GM21737 (cell line): Measurements from ENCODE around the gene SRGAP1.
"Not testable (repeated sequence)": the region's sequence is repeated elsewhere in the genome, so short reads cannot be mapped to it uniquely, and the experiment has no call there.

Source experiments
- ATAC-seq: cut with Tn5 transposase; IDR thresholded peaks from one replicate; pipeline ENCODE4 v1.9.1; 2021; ENCODE audit warnings: mild to moderate bottlenecking, moderate library complexity; ENCODE audit not compliant: unreplicated experiment

The SRGAP1 gene

GRCh38 chr12:64139021-64139420 lies 294.5 kb downstream of the SRGAP1 start:
- no peak for ATAC-seq

GRCh38 chr12:64142382-64142781 lies 297.9 kb downstream of the SRGAP1 start:
- ATAC-seq = no peak

- no peak for ATAC-seq
Observed at GRCh38 chr12:64142784-64143183, 298.3 kb downstream of the SRGAP1 start.

- ATAC-seq = no peak
Observed at GRCh38 chr12:64145226-64145625, 300.7 kb downstream of the SRGAP1 start.

- no peak for ATAC-seq
Observed at GRCh38 chr12:64147011-64147631, 302.6 kb downstream of the SRGAP1 start.

GRCh38 chr12:64147875-64148274 lies 303.4 kb downstream of the SRGAP1 start:
- no peak for ATAC-seq

GRCh38 chr12:64154677-64155076 lies 310.2 kb downstream of the SRGAP1 start:
- no peak for ATAC-seq

GRCh38 chr12:64157110-64157509 lies 312.6 kb downstream of the SRGAP1 start:
- no peak for ATAC-seq

GRCh38 chr12:64160021-64160710 lies 315.7 kb downstream of the SRGAP1 start:
- ATAC-seq = no peak

- no peak for ATAC-seq
Observed at GRCh38 chr12:64160711-64161060, 316.2 kb downstream of the SRGAP1 start.

- ATAC-seq = not testable (repeated sequence)
Observed at GRCh38 chr12:64166606-64167005, 322.1 kb downstream of the SRGAP1 start.

GRCh38 chr12:64167041-64167440 lies 322.5 kb downstream of the SRGAP1 start:
- not testable (repeated sequence) for ATAC-seq

GRCh38 chr12:64170024-64170423 lies 325.5 kb downstream of the SRGAP1 start:
- no peak for ATAC-seq

- no peak for ATAC-seq
Observed at GRCh38 chr12:64170730-64171129, 326.2 kb downstream of the SRGAP1 start.

GRCh38 chr12:64171715-64172114 lies 327.2 kb downstream of the SRGAP1 start:
- ATAC-seq = no peak

GRCh38 chr12:64172143-64172970 lies 327.9 kb downstream of the SRGAP1 start:
- no peak for ATAC-seq

GRCh38 chr12:64173456-64173855 lies 329.0 kb downstream of the SRGAP1 start:
- no peak for ATAC-seq

- no peak for ATAC-seq
Observed at GRCh38 chr12:64175254-64175945, 330.9 kb downstream of the SRGAP1 start.

- ATAC-seq = no peak
Observed at GRCh38 chr12:64177001-64177400, 332.5 kb downstream of the SRGAP1 start.

GRCh38 chr12:64178122-64178521 lies 333.6 kb downstream of the SRGAP1 start:
- no peak for ATAC-seq

- ATAC-seq = no peak
Observed at GRCh38 chr12:64180951-64181350, 336.5 kb downstream of the SRGAP1 start.
